NCI-H524 treated with DMSO at 0.1 percent for 48 hours (cell line): Measurements from ENCODE around the gene PHLDB1.
"Not testable (repeated sequence)": the region's sequence is repeated elsewhere in the genome, so short reads cannot be mapped to it uniquely, and the experiment has no call there.

Experiments
- DNase-seq: peaks from one replicate; lab custom pipeline; 2025; lab: John Stamatoyannopoulos, UW

PHLDB1 gene

DNA sequence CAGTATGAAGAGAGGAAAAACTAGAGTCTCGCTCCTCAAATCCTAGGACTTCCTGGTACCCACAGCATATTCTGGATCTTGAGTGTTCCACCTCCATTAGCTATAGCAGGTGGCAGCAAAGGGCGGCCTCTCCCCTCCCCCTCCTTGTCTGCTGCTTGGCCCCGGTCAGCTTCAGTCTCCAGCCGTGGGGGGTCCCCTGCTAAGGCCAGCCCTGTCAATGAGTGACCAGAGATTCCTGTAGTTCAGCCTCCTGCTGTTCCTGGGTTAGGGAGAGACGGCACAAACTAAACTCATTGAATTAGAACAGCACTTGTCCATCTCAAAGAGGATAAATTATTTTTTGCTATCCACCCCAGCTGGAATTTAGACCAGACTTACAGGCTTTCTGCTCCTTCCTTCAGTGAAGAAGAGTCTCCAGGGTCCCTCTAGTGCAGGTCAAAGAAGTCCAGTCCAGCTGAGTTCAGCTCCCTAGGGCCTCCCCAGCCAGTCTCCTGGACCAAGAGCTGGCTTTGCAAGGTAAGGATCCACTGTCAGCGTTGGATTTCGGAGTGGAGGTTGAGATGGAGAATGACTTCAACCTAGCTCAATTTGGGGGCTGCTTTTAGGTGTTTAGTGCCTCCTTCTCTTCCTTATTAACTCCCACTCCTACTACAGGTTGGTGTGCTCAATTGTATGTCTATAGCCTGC is 1.1 kb upstream of the PHLDB1 start:
- DNase-seq: no peak

DNA sequence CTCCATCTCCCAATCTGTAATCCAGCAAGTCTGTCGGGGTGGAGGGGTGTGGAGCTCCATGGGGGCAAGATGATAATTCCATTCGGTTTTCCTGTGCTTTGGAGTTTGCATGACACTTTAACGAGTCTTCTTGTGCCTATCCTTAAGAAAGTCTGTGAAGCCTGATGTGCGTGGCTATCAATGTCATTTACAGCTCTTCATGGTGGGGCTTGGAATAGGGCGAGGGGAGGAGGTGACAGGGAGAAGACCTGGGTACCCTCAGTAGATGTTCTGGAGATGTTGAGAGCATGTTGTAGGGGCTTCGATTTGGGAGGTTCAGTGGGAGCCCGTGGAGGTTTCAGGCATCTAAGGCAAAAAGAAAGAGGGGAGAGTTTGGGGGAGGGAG is 579 bp upstream of the PHLDB1 start:
- DNase-seq: no peak

DNA sequence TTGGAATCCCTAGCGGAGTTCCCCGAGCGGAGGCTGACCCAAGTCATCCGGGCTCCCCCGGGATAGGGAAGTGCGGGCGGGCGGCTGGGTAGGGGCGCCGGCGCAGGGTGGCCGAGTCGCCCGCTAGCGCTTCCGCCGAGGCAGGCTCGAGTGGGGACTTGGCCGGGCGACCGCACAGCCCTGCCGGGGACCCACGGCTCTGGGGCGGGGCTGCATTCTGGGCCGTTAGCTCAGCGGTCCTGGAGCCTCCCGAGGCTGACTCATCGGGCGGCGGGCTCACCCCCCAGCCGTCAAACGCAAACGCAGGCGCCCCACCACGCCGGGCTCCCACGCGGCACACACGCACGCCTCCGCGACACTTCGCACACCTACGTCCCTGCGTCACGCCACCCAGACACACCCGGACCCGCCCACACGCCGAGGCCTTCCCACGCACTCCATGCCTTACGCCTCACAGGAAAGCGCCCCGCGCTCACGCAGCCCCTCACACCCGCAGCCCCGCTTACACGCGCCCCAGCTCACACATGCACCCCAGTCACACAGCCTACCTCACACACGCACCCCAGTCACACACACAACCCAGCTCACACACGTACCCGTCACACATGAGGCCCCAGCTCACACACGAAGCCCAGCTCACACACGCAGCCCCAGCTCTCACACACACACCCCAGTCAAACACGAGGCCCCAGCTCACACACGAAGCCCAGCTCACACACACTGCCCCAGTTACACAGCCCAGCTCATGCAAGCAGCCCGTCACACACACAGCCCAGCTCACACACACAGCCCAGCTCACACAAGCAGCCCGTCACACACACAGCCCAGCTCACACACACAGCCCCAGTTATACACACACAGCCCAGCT is 1.2 kb downstream of the PHLDB1 start:
- DNase-seq: no peak

DNA sequence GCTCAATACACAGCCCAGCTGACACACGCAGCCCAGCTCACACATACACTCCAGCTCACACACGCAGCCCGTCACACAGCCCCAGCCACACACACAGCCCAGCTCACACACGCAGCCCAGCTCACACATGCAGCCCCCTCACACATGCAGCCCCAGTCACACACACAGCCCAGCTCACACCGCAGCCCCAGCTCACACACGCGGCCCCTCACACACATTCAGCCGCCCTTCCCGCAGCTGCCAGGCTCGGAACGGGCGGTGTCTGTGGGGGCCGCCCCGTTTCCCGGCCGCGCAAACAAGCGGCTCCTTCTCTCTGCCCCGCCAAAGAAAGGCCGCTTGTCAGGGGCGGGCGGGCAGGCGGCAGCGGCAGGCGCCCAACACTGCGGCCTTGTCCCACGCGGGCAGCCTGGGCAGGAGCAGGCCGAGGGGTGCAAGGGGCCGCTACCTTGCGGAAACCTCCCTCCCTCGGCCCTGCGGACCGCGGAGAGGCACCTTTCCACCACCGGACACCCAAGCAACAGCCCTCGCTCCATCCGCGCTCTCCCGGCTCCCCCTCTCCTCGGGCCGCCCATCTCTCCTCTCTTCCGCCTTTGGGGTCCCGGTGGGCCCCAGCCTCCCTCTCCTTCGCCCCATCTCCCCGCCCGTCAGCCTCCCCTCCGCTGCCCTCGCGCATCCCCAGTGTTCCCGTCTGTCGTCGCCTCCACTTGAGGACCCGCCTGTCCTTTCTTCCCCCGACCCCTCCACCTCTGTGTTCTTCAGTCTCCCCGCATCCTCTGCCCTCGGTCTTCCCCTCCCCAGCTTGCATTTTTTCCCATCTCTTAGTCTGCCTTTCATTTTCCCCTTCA is 2.2 kb downstream of the PHLDB1 start:
- no peak for DNase-seq

DNA sequence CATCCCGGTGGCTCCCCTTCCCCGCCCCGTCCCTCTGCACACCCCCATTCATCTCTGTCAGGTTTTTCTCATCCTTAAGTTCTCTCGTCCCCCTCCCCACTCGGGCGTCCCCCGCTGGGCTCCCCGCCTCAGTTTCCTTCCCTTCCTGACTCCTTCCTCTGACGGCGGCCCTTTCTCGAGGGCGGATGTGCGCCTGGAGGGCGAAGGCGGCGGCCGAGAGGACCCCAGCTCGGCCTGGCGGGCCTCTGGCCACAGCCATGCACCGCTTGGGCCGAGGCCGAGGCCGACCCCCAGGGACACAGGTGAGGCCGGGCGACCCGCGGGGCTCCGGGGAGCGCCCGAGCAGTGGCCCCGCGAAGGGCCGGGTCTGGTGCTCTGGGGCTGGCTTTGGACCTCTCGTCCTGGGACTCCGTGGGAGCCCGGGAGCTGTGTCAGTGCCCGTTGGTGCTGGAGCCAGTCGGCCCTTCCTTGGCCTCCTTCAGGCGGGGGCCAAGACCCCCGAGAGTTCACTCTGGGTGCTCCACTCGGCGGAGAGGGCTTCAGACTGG is 2.9 kb downstream of the PHLDB1 start:
- no peak for DNase-seq

DNA sequence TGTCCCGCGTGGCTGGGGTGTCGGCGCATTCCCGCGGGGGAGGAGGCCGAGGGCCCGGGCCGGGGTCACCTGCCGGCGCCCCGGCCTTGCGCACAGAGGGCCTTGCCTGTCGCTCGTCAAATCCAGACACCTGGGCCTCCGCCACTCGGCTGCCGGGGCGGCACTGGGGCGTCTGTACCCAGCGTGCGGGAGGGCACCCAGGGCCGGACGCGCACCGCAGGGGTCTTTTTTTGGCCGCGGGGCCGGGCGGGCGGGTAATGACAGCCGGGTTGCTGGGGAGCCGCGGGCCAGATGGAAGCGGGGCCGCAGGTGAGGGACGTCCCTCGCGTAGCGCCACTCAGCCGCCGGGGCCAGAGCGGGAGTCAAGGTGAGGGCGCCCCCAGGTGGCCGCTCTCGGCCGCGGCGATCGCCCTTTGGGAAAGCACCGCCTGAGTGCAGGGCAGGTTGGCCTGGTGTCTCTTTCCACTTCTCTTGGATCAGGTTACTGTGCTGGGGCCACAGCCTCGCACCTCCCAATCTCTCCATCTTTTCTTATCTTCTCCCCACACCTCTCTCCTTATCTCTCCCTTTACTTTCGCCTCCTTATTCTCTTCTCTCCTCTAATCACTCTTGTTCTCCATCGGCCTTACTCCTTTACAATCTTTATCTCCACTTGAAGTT is 3.5 kb downstream of the PHLDB1 start:
- DNase-seq: no peak

DNA sequence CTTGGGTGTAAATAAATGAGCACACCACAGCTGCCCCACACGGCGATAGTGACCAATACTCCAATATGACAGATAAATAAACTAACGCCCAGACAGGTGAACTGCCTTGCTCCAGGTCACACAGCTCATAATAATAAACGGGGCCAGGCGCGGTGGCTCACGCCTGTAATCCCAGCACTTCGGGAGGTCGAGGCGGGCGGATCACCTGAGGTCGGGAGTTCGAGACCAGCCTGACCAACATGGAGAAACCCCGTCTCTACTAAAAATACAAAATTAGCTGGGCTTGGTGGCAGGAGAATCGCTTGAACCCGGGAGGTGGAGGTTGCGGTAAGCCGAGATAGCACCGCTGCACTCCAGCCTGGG is 4.0 kb downstream of the PHLDB1 start:
- not testable (repeated sequence) for DNase-seq

DNA sequence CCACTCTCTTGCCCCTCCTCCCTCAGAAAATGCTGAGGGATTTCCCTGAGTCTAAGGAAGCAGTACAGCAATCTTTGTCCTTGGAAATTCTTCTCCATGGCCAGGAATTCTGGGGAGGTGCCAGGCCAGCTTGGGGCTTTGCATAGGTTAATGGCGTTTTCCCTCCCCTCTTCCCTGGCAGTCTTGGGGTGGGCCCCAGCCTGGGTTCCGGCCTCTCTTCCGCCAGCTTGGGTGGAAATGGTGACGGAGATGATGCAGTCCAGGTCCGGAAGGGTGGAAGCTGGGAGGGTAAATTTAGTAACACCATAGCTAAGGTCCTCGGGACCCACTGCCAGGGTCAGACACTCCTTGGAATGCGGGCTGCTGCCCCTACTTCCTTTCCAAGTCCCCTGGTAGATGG is 5.0 kb downstream of the PHLDB1 start:
- DNase-seq: no peak

DNA sequence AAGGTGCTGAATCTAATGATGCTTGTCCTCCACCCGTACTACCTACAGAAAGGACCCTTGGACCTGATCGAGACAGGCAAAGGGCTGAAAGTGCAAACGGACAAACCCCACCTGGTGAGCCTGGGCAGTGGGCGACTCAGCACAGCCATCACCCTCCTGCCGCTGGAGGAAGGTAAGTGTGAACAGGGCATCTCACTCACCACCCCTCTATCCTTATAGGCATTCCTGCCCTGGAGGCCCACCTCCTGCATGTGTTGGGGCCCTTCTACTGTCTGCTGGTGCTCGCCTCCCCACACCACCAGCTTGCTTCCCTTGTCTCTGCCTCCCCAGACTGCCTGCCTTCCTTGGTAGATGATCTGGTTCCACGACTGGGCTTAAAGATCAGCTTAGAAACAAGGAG is 7.1 kb downstream of the PHLDB1 start:
- no peak for DNase-seq

DNA sequence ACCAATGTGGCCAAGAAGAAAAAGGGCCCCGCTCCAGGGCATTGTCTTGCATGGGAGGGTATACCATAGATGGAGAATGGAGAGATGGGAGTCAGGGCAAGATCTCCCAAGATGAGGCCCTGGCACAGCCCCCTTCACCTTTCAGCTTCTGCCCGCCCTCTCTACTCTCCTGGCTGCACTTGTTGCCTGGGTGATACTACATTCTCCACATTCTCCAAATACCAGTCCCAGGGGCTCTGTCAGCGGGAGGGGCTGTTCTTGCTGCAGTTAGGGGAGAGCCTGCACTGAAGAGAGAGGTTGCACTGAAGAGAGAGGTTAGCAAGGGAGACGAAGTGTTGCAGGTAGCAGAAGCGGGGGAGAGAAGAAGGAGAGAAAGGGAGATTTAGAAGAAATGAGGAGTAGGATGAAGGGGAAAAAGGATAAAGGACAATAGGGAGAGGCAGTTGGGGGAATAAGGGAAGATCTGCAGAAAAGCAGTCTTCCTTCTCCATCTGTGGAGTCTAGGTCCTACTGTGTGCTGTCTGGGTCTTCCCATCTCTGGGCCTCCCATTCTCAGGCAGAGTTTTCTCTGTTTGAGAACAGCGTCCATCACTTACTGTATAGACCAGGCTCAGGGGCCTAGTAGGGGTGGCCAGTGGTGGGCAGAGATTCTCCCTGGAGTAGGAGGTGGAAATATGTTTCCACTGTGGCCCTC is 8.0 kb downstream of the PHLDB1 start:
- DNase-seq: no peak

DNA sequence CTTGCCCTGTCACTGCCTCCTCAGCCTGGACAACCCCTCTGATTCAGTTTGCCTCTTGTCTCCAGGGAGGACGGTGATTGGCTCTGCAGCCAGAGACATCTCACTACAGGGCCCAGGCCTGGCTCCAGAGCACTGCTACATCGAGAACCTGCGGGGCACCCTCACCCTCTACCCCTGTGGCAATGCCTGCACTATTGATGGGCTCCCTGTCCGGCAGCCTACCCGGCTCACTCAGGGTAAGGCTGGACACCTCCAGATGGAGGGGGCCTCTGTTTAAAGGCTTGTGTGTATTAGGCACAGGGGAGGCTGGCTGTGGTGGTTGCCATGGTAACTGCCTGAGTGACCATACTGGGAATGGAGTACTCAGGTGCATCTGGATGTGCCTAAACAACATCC is 8.6 kb downstream of the PHLDB1 start:
- DNase-seq: no peak

DNA sequence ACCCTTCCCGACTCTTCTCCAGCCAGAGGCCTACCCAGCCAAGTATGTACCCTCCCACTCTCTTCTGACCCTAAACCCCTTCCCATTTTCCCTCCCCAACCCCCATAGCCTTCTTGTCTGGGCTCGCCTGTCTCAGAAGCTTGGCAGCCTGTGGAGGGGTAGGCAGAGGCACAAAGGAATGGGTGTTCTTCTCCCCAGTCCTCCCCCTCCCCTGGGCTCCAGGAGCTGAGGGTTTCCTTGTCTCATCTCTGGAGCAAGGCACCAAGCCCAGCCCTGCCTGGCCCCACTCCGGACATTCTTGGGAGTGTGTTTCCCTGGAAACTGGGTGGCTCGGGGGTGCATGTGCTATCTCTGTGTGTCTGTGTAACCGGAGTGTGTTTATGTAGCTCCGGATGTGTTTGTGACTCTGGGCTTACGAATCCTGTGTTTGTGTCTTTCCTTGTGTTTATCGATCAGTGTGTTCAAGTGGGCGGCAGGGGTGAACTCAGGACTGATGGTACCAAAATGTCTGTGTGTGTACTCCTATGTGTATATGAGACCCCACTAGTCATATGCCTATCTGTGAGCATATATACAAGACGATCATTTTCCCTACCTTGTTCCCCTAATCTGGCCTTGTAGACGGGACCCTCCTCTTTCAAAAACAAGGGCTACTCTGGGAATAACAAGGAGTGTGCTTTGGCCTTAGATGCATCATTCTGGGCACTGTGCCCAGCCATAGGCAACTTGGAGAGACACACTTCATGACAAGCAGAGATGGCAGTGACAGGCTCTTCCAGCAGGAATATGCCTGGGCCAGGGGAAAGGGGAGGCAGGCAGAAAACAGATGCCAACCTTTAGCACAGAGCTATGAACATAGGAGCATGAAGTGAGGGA is 10.9 kb downstream of the PHLDB1 start:
- no peak for DNase-seq

DNA sequence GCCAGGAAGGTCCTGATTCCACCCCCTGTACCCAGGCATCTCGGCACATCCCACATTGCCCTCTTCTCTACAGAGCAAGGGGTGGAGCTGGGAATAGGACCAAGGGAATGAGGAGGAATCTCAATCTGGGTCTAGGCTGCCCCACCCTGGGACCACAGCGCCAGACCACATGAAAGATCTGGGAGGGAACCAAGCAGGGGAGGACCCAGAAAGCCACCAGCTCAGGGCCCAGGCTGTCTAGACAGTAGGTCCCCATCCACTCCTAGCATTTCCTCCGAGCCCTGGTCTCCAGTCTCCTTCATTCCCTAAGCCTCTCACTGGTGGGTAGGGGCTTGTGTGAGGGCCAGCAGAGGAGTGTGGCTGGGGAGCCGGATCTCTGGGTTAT is 11.6 kb downstream of the PHLDB1 start:
- no peak for DNase-seq

DNA sequence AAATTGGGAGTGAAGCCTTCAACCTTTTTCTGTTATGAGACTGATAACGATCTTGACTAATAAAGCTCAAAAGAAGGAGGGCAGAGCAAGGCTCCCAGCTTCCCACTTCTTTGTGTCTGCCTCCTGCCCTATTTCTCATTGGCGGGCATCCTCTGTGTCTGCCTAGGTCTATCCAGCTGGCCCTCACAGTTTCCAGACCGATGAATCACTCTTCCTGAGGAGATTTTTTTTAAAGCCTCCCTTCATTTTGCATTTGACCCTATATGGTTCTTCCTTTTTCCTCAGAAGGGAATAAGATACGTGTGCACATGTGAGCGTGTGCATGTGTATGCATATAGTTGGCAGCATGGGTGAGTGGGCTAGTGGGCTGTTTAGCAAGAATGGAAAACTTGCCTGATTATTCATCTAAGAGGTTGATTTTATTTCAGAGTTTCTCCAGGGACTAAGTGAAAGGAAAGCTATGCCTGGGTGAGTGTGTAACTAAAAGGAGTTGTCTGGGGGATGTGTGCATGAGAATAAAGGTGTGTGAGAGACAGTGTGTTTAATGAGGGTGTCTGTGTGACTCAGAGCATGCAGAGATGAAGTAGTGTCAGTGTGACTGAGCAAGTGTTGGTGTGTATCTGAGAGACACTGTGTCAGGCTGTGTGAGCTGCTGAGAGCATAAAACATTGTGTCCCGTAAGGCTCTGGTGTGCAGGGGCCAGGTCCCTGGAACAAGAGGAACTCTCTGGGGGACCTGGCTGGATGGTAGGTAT is 12.2 kb downstream of the PHLDB1 start:
- DNase-seq: no peak

DNA sequence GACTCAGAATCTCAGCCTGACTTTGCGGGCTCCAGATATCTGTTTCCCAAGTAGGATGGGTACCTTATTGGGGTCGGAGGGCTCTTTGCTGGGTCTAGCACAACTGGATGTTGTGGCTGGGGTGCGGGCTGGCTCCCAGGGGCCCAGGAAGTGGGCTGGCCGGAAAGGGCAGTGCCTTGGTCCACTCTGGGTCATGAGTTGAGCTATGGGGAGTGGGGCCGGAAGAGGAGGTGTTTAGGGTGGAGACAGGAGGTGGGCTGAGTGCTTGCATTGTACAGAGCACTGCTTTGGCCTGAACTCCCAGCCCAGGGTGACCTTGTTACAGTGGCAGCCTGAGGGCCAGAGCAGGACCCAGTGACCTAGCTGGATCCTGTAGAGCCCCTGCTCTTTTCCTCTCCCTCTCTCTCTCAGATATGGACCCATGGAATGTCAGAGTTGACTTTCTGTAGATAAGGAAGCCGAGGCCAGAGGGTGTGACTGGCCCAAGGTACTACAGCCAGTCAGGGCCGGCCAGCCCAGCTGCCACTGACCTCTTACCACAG is 13.2 kb downstream of the PHLDB1 start:
- DNase-seq: no peak

DNA sequence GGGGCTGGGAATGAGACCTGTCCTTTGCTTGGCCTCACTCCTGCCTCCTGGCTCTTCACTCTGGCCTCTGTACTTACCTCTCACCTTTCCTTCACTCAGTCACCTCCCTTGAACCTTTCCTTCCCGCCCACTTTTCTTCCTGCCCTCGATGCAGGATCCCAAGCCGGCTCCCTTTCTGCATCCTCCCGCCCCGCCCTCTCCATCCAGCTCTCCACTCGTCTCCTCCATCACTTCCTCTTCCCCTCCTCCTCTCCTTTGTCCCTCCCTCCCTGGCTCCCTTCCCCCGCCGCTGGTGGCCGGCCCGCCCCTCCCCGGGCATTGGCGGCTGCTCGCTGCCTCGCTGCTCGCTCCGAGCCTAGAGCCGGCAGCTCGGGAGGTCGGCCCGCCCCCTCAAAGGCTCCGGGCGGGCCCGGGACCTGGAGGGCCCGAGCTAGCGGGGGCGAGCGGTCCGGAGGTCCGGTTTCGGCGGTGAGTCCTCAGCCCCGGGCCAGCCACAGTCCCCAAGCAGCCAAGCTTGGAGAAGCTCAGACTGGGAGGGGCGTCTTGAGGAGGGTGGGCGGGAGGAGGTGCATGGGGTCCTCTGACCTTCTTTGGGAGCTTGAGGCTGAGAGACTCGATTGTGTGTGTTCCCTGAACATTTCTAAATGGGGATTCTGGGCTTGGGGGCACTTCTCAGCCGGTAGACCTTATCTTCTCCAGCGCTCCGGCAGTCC is 13.8 kb downstream of the PHLDB1 start:
- DNase-seq: peak; percentile 24

DNA sequence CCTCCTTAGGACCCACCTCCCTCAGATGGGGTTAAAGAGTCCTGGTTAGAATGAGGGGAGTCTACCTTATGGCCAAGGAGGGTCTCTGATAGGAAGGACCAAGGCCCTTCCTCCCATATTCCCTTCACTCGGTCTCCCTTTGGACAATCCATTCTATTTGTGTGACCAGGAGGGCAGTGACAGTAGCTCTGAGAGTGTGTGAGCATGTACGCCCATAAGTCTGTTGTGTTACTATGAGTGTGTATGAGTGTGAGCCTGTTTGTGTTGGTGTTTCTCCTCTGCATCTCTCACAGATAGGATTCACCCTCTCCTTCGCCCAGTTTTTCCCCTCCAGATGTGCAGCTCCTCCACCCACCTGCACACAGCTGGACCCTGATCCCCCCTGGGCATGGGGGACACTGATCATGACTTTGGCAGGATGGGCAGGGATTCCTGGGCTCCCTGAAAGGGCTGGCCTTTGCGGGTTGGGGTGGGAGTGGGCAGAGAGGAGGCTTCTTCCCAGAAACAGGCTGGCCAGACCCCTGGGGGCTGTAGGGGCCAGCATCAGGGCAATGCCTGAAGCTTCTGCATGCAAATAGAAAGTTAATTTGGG is 14.5 kb downstream of the PHLDB1 start:
- no peak for DNase-seq
